Tibial artery (tissue), 4 donors: ENCODE data around the gene VOPP1.

ENCODE experiments used
- DNase-seq, 2 donors: peaks; one replicate each; pipeline ENCODE4 v3.0.0-alpha.2; 2019
- H3K27ac ChIP-seq, 2 donors: fragments of 200-600 bp; sonication (generic) in 1 of 2; 1 replicate in 1 of 2; 2 replicates in 1 of 2; pipeline ENCODE4 v1.5.1; 2018 to 2019; ENCODE audit warnings: mild to moderate bottlenecking in 1 of 2
- H3K27me3 ChIP-seq, 2 donors: fragments of 200-600 bp; sonication (generic) in 1 of 2; one replicate each; pipeline versions ENCODE4 v1.5.1 to v1.6.0; 2016 to 2019
- H3K36me3 ChIP-seq, 3 donors: fragments of 200-600 bp; sonication (generic) in 2 of 3; one replicate each; pipeline ENCODE4 v1.5.1; 2016 to 2019; ENCODE audit warnings: mild to moderate bottlenecking in 2 of 3
- H3K4me1 ChIP-seq, 4 donors: fragments of 200-600 bp; sonication (generic) in 2 of 4; 1 replicate in 3 of 4; 2 replicates in 1 of 4; pipeline ENCODE4 v1.5.1; 2016 to 2019
- H3K4me3 ChIP-seq, 2 donors: fragments of 200-600 bp; sonication (generic) in 1 of 2; 1 replicate in 1 of 2; 2 replicates in 1 of 2; pipeline ENCODE4 v1.5.1; 2018 to 2019; ENCODE audit warnings: mild to moderate bottlenecking in 2 of 2
- H3K9me3 ChIP-seq, 3 donors: fragments of 200-600 bp; sonication (generic) in 1 of 3; one replicate each; pipeline ENCODE4 v1.5.1; 2016 to 2019
- CTCF ChIP-seq, 2 experiments: fragments of 200-600 bp in 1 of 2; fragments of 450-650 bp in 1 of 2; IDR thresholded peaks; one replicate each; pipeline ENCODE4 v1.5.1; 2017 to 2019; ENCODE audit warnings: antibody characterized with exemption in 2 of 2, mild to moderate bottlenecking in 1 of 2, moderate library complexity in 1 of 2
- intact Hi-C: fragments of 100-400 bp; cut with DNase I; formaldehyde crosslinking; loops from one replicate; pipeline ENCODE4 v1.15.0; 2023; ENCODE audit warnings: low total_unique reads

Gene VOPP1

GRCh38 chr7:55498770-55499169 is 73.5 kb downstream of the VOPP1 start:
- H3K4me1 ChIP-seq: no peaks in the 10 kb centered on the region

GRCh38 chr7:55498142-55498541 is 74.2 kb downstream of the VOPP1 start:
- Histone ChIP-seq H3K4me1 (no peaks in the 10 kb centered on the region), H3K9me3 (no peaks in the 10 kb centered on the region), H3K27ac (no peak overlapping the region), H3K27me3 (no peaks in the 10 kb centered on the region), H3K36me3 (peaks cover 0 to 27% (median 26%) of the 10 kb centered on the region in 3 donors), H3K4me3 (no peak overlapping the region)
- DNase-seq: no peak
- intact Hi-C loops: no loop called here
- no peak for TF ChIP-seq CTCF (IDR thresholded peaks at IDR 0.05)

More at GRCh38 chr7:55498770-55499169, 73.5 kb downstream of the VOPP1 start:
- DNase-seq: peak in 1 of 2 donors; percentile 33
- Histone ChIP-seq H3K4me3 (no peak overlapping the region), H3K27me3 (no peaks in the 10 kb centered on the region), H3K27ac (no peak overlapping the region), H3K9me3 (no peaks in the 10 kb centered on the region), H3K36me3 (peaks cover 0 to 27% (median 26%) of the 10 kb centered on the region in 3 donors)
- no peak for TF ChIP-seq CTCF (IDR thresholded peaks at IDR 0.05)
- intact Hi-C loops: no loop called here

GRCh38 chr7:55497521-55497920 is 74.8 kb downstream of the VOPP1 start:
- Histone ChIP-seq H3K4me3 (no peak overlapping the region), H3K36me3 (peaks cover 0 to 28% (median 28%) of the 10 kb centered on the region in 3 donors), H3K4me1 (no peaks in the 10 kb centered on the region), H3K9me3 (no peaks in the 10 kb centered on the region), H3K27ac (no peak overlapping the region), H3K27me3 (no peaks in the 10 kb centered on the region)
- intact Hi-C loops: no loop called here
- peak in 1 of 2 donors; percentile 33 for DNase-seq
- TF ChIP-seq CTCF (IDR thresholded peaks at IDR 0.05): no peak

GRCh38 chr7:55496906-55497305 is 75.4 kb downstream of the VOPP1 start:
- no peaks in the 10 kb centered on the region for H3K4me1 ChIP-seq
- no peak overlapping the region for H3K4me3 ChIP-seq
- intact Hi-C loops: no loop called here
- H3K9me3 ChIP-seq: no peaks in the 10 kb centered on the region
- DNase-seq: peak in 1 of 2 donors; percentile 53
- TF ChIP-seq CTCF (IDR thresholded peaks at IDR 0.05): no peak
- peaks cover 2 to 35% (median 35%) of the 10 kb centered on the region in 3 donors for H3K36me3 ChIP-seq
- H3K27ac ChIP-seq: no peak overlapping the region
- no peaks in the 10 kb centered on the region for H3K27me3 ChIP-seq

GRCh38 chr7:55494951-55495350 is 77.4 kb downstream of the VOPP1 start:
- H3K4me3 ChIP-seq: no peak overlapping the region
- H3K4me1 ChIP-seq: no peaks in the 10 kb centered on the region
- H3K9me3 ChIP-seq: no peaks in the 10 kb centered on the region
- H3K27me3 ChIP-seq: no peaks in the 10 kb centered on the region
- H3K27ac ChIP-seq: no peak overlapping the region
- DNase-seq: peak in 1 of 2 donors; percentile 31
- no peak for TF ChIP-seq CTCF (IDR thresholded peaks at IDR 0.05)
- intact Hi-C loops: no loop called here
- H3K36me3 ChIP-seq: peaks cover 10 to 54% (median 48%) of the 10 kb centered on the region in 3 donors

- no peak for TF ChIP-seq CTCF (IDR thresholded peaks at IDR 0.05)
- peaks cover 23 to 70% (median 64%) of the 10 kb centered on the region in 3 donors for H3K36me3 ChIP-seq
- H3K27me3 ChIP-seq: no peaks in the 10 kb centered on the region
- H3K27ac ChIP-seq: no peak overlapping the region
- intact Hi-C loops: no loop called here
- no peaks in the 10 kb centered on the region for H3K9me3 ChIP-seq
- no peaks in the 10 kb centered on the region for H3K4me1 ChIP-seq
- H3K4me3 ChIP-seq: no peak overlapping the region
- DNase-seq: peak in 1 of 2 donors; percentile 25
Measured at GRCh38 chr7:55493408-55493807, 78.9 kb downstream of the VOPP1 start.
